Umbilical cord (tissue), 2 donors: Measurements from ENCODE around the gene KRT82. TPM values are rescaled to one million over a fixed set of nuclear protein-coding genes. Genes with fewer than 3 reads are reported as not detected.

Experiments
- DNase-seq: peaks from one replicate; pipeline ENCODE4 v3.0.0-alpha.2; 2015; ENCODE audit warnings: low spot score
- total RNA-seq: library from RNA; depleted of rRNA; stranded (reverse); fragments of >200 nt; gene quantifications from one replicate; pipeline ENCODE4 v1.2.3, GENCODE V29; 2014; ENCODE audit warnings: low replicate concordance; ENCODE audit not compliant: insufficient read depth

KRT82 gene
- total RNA-seq, 1 donor from 2014 or later, result 1.7 TPM

GRCh38 chr12:52413202-52413601, 7.1 kb upstream of the KRT82 start:
- DNase-seq, result no peak

DNA sequence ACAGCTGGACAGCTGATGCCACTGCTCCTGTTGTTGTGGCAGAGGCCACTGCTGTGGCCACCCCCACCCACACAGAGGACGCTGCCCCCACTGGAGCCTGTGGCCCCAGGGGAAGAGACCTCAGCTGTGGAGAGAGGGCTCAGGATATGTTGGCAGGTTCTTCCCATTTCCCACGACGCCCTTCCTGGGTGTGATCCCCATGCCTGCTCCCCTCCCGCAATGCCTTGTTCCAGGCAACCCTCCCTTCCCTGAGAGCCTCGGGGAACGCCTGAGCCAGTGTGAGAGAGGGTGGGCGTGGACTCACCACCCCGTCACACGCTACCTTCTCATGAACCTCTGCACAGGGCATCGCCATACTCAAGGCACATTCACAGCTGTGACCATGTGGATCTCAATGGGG, 5.7 kb upstream of the KRT82 start:
- DNase-seq, result no peak

- peak; percentile 93 for DNase-seq
Observed at GRCh38 chr12:52410589-52411248, 4.6 kb upstream of the KRT82 start.

- DNase-seq, result no peak
Observed at GRCh38 chr12:52407918-52408317, 1.8 kb upstream of the KRT82 start.

- DNase-seq, result no peak
Observed at GRCh38 chr12:52404951-52405350, 1.2 kb downstream of the KRT82 start.

DNA sequence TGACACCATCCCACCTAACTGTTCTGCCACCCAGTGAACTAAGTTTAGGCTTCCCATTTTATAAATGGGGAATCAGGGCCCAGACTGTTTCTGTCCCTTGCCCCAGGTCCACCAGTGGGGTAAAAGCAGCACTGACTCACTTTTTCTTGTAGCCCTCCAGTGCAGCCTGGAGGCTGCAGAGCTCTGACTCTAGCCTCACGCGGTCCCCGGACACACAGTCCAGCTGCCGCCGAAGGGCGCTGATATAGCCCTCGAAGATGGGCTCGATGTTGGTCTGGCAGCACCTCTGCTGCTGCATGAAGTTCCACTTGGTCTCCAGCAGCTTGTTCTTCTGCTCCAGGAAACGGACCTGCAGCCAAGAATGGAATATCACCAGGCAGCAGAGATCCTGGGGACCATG, 2.6 kb downstream of the KRT82 start:
- no peak for DNase-seq

- DNase-seq, result peak; percentile 83
Observed at GRCh38 chr12:52402873-52403540, 3.1 kb downstream of the KRT82 start.

DNA sequence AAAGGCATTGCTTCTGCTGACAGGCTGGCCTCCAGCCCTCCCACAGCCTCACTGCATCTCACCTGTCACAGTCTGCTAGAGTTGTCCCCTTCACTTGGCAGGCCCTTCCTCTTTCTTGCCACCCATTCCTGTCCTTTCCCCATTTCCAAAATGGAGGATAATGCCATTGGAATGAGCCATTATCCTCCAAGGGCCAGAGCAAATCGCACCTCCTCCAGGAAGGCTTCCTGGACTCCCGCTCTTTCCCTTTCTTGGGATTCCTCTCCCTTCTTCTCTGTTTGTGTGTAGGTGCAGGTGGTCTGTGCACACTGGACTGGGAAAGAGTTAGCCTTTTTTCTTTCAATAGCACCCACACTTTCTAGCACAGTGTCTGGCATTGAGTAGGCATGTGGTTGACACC, 3.8 kb downstream of the KRT82 start:
- DNase-seq, result no peak

- DNase-seq, result no peak
Observed at GRCh38 chr12:52401926-52402325, 4.2 kb downstream of the KRT82 start.

DNA sequence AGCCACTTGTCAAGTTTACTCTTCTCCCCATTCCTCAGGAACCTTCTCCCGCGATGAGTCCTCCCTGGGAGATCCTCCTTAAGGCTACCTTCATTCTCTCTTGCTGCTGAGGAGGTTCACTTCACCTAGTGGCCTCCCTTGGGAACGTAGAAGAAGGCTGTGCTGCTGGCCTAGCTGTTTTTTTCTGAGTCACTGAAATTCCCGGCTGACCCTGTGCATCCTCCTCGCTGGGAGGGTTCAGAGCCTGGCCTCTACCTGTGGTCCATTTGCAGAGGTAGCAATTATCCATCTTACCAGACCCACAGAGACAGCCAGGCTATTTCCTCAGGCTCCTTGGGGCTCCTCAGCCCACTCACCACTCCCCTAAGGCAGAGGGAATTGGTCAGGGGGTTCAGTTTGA, 4.6 kb downstream of the KRT82 start:
- DNase-seq, result no peak

DNA sequence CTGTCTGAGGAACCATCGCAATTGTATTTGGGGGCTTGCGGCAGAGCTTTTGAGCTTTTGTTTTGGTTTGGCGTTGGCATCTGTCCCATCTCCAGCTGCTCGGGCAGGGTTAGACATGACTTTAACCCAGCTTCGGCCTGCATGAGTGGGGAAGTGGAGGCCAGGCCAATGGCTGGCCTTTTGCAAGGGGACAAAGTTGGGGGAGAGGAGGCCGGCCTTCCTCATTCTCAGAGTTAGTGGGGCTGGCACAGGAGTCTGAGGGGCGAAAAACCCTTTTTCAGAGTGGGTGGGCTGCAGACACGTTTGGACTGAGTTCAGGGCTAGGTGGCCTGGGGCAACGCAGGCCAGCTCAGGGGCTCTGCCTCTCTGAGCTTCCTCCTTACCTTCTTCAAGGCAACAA, 5.2 kb downstream of the KRT82 start:
- no peak for DNase-seq

- DNase-seq, result no peak
Observed at GRCh38 chr12:52399756-52400155, 6.4 kb downstream of the KRT82 start.

- no peak for DNase-seq
Observed at GRCh38 chr12:52398176-52398575, 8.0 kb downstream of the KRT82 start.

DNA sequence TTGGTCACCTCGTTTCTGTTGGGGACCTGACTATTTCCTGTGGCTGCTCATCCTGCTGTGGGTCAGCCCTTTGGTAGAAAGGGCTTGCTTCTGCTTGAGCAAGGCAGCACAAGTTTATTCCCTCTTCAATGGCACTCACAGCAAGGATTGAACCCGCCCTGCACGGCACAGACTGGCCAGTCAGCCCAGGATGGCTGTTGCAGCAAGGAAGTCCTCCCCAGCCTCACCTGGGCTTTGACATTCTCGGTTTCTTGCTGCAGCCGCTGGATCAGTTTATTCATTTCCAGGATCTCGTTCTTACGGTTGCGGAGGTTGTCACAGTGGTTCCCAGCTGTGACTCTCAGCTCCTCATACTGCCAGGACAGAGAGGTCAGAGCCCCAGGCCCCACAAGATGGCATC, 9.5 kb downstream of the KRT82 start:
- DNase-seq, result no peak

DNA sequence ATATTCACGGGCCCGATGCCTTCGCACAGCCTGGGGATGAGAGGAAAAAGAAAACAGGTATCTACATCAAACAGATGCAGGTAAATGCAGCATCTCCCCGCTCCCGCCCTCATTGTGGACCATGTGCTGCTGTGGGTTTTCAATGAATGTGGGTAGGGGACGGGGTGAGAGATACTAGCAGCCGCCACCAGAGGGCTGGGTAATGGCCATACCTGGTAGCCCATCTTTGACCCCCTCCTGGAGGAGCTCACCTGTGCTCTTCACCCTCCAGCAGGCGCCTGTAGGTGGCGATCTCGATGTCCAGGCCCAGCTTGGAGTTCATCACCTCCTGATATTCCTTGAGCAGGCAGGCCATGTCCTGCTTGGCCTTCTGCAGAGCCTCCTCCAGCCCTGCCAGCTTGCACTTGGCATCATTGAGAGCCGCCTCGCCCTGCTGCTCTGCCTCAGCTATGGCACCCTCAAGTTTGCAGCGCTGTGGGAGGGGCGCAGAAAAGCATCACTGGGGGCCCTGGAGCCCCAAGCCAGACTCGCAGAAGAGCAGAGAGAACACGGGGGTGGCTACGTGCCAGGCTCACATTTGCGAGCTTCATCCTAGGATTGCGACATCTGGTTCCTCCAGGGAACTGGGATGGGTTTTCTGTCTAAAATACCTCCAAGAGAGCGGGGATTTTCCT, 10.2 kb downstream of the KRT82 start:
- peak; percentile 86 for DNase-seq

- DNase-seq, result no peak
Observed at GRCh38 chr12:52394836-52395405, 11.2 kb downstream of the KRT82 start.

GRCh38 chr12:52392465-52393007, 13.6 kb downstream of the KRT82 start:
- no peak for DNase-seq

DNA sequence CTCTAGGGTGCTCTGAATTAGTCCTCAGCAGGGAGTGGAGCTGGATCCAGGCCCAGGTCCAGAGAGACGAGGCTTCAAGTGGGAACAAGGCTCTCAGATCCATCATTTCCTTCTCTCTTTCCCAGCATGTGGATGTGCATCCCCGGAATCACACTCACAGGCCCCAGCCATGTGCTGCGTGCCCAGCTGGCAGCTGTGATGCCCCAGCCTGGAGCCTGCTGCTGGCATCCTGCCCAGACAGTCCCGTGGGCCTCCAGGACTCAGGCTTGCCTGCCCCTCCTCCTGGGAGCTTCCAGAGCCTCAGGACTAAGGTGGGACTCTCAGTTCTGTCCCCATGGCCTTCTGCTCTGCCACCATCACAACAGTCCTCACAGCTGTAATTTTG, 14.5 kb downstream of the KRT82 start:
- peak; percentile 23 for DNase-seq

- peak; percentile 37 for DNase-seq
Observed at GRCh38 chr12:52390739-52391617, 15.2 kb downstream of the KRT82 start.

DNA sequence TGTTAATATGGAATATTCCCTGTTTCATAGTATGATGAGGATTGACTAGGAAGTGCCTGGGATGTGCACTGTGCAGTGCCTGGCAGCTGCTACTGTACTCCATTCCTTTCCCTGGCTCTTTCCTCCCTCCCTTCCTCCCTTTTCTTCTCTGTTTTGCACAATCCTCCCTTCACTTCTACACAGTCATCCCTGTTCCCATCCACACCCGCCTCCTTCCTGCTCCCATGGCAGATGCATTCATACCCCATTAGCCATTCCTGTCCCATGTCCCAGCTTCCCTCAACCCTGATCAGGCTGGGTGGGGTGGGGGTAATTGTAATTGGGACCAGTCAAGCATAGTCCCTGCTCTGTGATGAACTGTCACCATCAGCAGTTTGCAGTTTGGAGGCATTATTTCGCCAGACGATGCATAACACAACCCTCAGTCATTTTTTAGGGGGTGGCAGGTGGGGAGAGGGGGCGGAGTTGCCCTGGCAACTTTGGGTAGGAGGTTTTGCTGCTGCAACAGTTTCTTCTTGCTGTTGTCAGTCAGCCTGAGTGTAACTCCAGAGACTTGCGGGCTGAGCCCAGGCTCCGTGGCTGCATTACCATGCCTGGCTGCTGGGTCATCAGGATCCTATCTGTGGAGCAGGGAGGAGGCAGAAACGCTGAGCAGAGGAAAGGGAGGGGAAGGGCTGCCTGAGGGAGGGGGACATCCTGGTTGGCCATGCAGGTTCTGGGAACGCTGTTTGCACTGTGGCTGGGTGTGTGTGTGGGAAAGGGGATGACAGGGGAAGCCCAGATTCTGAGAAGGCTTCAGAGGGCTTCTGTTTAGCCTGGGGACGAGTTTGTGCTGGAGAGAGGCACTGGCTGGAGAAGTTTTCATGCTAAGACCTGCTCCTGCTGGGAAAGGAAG, 16.6 kb downstream of the KRT82 start:
- peak; percentile 81 for DNase-seq
